Caco-2 (cell line): ENCODE measurements around the gene STK32B. TPM values are rescaled to one million over a fixed set of nuclear protein-coding genes. Genes with fewer than 3 reads are reported as not detected.

Experiments used
- BruUV-seq: library from RNA; stranded (reverse); fragments of 400-500 nt; replicated peaks from 2 replicates; lab custom pipeline; 2021; lab: Mats Ljungman, UMichigan
- CTCF ChIA-PET: fragments of 300-600 bp; sonication (Branson Sonifier 250); formaldehyde crosslinking; loops from one replicate; lab custom pipeline; 2022; ENCODE audit warnings: antibody characterized with exemption; lab: Charles Lee
- POLR2A ChIA-PET: fragments of 300-600 bp; sonication (Branson Sonifier 250); formaldehyde crosslinking; loops from one replicate; lab custom pipeline; 2022; ENCODE audit warnings: antibody characterized with exemption; lab: Charles Lee
- DNase-seq, 2 experiments: peaks; one replicate each; pipeline versions ENCODE4 v3.0.0 to v3.0.0-alpha.2; 2020 to 2022
- H3K27me3 ChIP-seq: replicated peaks from 2 replicates; pipeline ENCODE4 v1.6.0; 2011; ENCODE audit warnings: low read length; ENCODE audit not compliant: control insufficient read depth, insufficient read depth
- H3K36me3 ChIP-seq: 2 replicates; pipeline ENCODE4 v1.5.1; 2011; ENCODE audit warnings: low read length; ENCODE audit not compliant: control insufficient read depth, insufficient read depth
- H3K4me1 ChIP-seq: fragments of 250-450 bp; sonication (Bioruptor Pico); 2 replicates; pipeline ENCODE4 v1.5.1; 2020; ENCODE audit warnings: mild to moderate bottlenecking
- H3K4me3 ChIP-seq: 2 replicates; pipeline ENCODE4 v1.5.1; 2011; ENCODE audit warnings: low read depth, mild to moderate bottlenecking, control low read depth, low read length
- H3K9me3 ChIP-seq: fragments of 250-450 bp; sonication (Bioruptor Pico); 2 replicates; pipeline ENCODE4 v1.5.1; 2020; ENCODE audit warnings: mild to moderate bottlenecking, moderate library complexity
- H3K27ac Mint-ChIP-seq: one replicate; pipeline ENCODE4 v1.8.0; 2022; ENCODE audit warnings: mixed read lengths; ENCODE audit not compliant: unreplicated experiment
- H3K27me3 Mint-ChIP-seq: one replicate; pipeline ENCODE4 v1.8.0; 2022; ENCODE audit warnings: mixed read lengths; ENCODE audit not compliant: insufficient read depth, unreplicated experiment
- H3K36me3 Mint-ChIP-seq: one replicate; pipeline ENCODE4 v1.8.0; 2022; ENCODE audit warnings: mild to moderate bottlenecking, mixed read lengths; ENCODE audit not compliant: insufficient read depth, unreplicated experiment
- H3K4me1 Mint-ChIP-seq: one replicate; pipeline ENCODE4 v1.8.0; 2022; ENCODE audit warnings: low read depth, mixed read lengths; ENCODE audit not compliant: unreplicated experiment
- H3K4me3 Mint-ChIP-seq: one replicate; pipeline ENCODE4 v1.8.0; 2022; ENCODE audit warnings: mild to moderate bottlenecking, moderate library complexity, mixed read lengths; ENCODE audit not compliant: unreplicated experiment
- H3K9me3 Mint-ChIP-seq: one replicate; pipeline ENCODE4 v1.8.0; 2022; ENCODE audit warnings: mixed read lengths; ENCODE audit not compliant: unreplicated experiment
- intact Hi-C: fragments of 100-400 bp; cut with micrococcal nuclease; formaldehyde crosslinking; loops from one replicate; pipeline ENCODE4 v1.10.0; 2022; ENCODE audit not compliant: unreplicated experiment
- total RNA-seq: library from RNA; stranded (reverse); gene quantifications from 2 replicates; pipeline ENCODE4 v1.2.3, GENCODE V29; 2022
- TF ChIP-seq, protein P1 (sequence below), 2 experiments: fragments of 200-600 bp in 1 of 2; IDR thresholded peaks; 1 replicate in 1 of 2; 2 replicates in 1 of 2; pipeline versions ENCODE4 v1.5.1 to v1.8.0; 2011 to 2022; ENCODE audit warnings: antibody characterized with exemption in 1 of 2, control low read depth in 1 of 2, inconsistent platforms in 1 of 2, low read depth in 1 of 2, low read length in 1 of 2, mild to moderate bottlenecking in 1 of 2, moderate library complexity in 1 of 2; ENCODE audit not compliant: insufficient read depth in 1 of 2, severe bottlenecking in 1 of 2, unreplicated experiment in 1 of 2

The STK32B gene
- total RNA-seq, 1 experiment from 2014 or later, result 11.2 TPM

GRCh38 chr4:5014007-5014682 is 37.1 kb upstream of the STK32B start:
- BruUV-seq, result no TSS peak
- Mint-ChIP-seq H3K36me3 (no peaks in the 10 kb centered on the region), H3K4me3 (no peak overlapping the region), H3K27me3 (peaks cover under 1% of the 10 kb centered on the region), H3K4me1 (peaks cover 8% of the 10 kb centered on the region), H3K9me3 (peaks cover 17% of the 10 kb centered on the region), H3K27ac (no peak overlapping the region)
- intact Hi-C loops, result no loop called here
- DNase-seq, result no peak
- Histone ChIP-seq H3K4me1 (no peaks in the 10 kb centered on the region), H3K4me3 (no peak overlapping the region), H3K27me3 (no peaks in the 10 kb centered on the region), H3K9me3 (no peaks in the 10 kb centered on the region), H3K36me3 (no peaks in the 10 kb centered on the region)
- TF ChIP-seq, protein P1, sequence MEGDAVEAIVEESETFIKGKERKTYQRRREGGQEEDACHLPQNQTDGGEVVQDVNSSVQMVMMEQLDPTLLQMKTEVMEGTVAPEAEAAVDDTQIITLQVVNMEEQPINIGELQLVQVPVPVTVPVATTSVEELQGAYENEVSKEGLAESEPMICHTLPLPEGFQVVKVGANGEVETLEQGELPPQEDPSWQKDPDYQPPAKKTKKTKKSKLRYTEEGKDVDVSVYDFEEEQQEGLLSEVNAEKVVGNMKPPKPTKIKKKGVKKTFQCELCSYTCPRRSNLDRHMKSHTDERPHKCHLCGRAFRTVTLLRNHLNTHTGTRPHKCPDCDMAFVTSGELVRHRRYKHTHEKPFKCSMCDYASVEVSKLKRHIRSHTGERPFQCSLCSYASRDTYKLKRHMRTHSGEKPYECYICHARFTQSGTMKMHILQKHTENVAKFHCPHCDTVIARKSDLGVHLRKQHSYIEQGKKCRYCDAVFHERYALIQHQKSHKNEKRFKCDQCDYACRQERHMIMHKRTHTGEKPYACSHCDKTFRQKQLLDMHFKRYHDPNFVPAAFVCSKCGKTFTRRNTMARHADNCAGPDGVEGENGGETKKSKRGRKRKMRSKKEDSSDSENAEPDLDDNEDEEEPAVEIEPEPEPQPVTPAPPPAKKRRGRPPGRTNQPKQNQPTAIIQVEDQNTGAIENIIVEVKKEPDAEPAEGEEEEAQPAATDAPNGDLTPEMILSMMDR (IDR thresholded peaks at IDR 0.05; ENCODE audit: insufficient read depth in 1 of 2, low read depth in 1 of 2, low read length in 1 of 2, severe bottlenecking in 1 of 2, unreplicated experiment in 1 of 2), result no peak
- ChIA-PET CTCF (no interaction called here), POLR2A (no interaction called here)

- no TSS peak for BruUV-seq
- no peak for DNase-seq
- ChIA-PET POLR2A (no interaction called here), CTCF (interaction anchor here (0.6 kb wide), 1 partner anchor 100 kb away, joined by 3 read pairs; no protein-coding TSS in a partner anchor)
- no peaks in the 10 kb centered on the region for H3K9me3 ChIP-seq
- H3K27me3 ChIP-seq, result no peaks in the 10 kb centered on the region
- TF ChIP-seq, protein P1 (IDR thresholded peaks at IDR 0.05; ENCODE audit: insufficient read depth in 1 of 2, low read depth in 1 of 2, low read length in 1 of 2, severe bottlenecking in 1 of 2, unreplicated experiment in 1 of 2), result no peak
- Mint-ChIP-seq H3K27me3 (no peaks in the 10 kb centered on the region), H3K4me3 (no peak overlapping the region), H3K4me1 (no peaks in the 10 kb centered on the region), H3K27ac (no peak overlapping the region), H3K36me3 (no peaks in the 10 kb centered on the region), H3K9me3 (no peaks in the 10 kb centered on the region)
- intact Hi-C loops, result no loop called here
- H3K4me3 ChIP-seq, result no peak overlapping the region
- H3K36me3 ChIP-seq, result no peaks in the 10 kb centered on the region
- no peaks in the 10 kb centered on the region for H3K4me1 ChIP-seq
These were observed 33.2 kb upstream of the STK32B start for GRCh38 chr4:5018096-5018495.

- no peaks in the 10 kb centered on the region for H3K27me3 ChIP-seq
These were observed 32.7 kb upstream of the STK32B start for GRCh38 chr4:5018603-5019002.

More at GRCh38 chr4:5018603-5019002, 32.7 kb upstream of the STK32B start:
- ChIA-PET CTCF (interaction anchor here (0.6 kb wide), 1 partner anchor 100 kb away, joined by 3 read pairs; no protein-coding TSS in a partner anchor), POLR2A (no interaction called here)
- Mint-ChIP-seq H3K27ac (no peak overlapping the region), H3K4me1 (no peaks in the 10 kb centered on the region), H3K27me3 (no peaks in the 10 kb centered on the region), H3K9me3 (no peaks in the 10 kb centered on the region), H3K4me3 (no peak overlapping the region), H3K36me3 (no peaks in the 10 kb centered on the region)
- H3K4me1 ChIP-seq, result no peaks in the 10 kb centered on the region
- TF ChIP-seq, protein P1 (IDR thresholded peaks at IDR 0.05; ENCODE audit: insufficient read depth in 1 of 2, low read depth in 1 of 2, low read length in 1 of 2, severe bottlenecking in 1 of 2, unreplicated experiment in 1 of 2), result no peak
- no peak overlapping the region for H3K4me3 ChIP-seq
- intact Hi-C loops, result no loop called here
- no peak for DNase-seq
- no peaks in the 10 kb centered on the region for H3K9me3 ChIP-seq
- no TSS peak for BruUV-seq
- H3K36me3 ChIP-seq, result no peaks in the 10 kb centered on the region
